ENCODE data around the gene PSMA4. TPM values are rescaled to one million over a fixed set of nuclear protein-coding genes. Genes with fewer than 3 reads are reported as not detected.

The PSMA4 gene
- total RNA-seq, result 112 TPM
- long read RNA-seq, full-length matches to known transcripts, result 53 of 62 reads
- long read RNA-seq, partial matches to known transcripts, result 7 of 62 reads
- long read RNA-seq, other reads (novel, unspliced or antisense), result 2 of 62 reads

- Histone ChIP-seq H3K27ac (peak within 1 kb of the TSS; percentile 94), H3K27me3 (no peaks in the 10 kb centered on the region), H3K9me3 (no peaks in the 10 kb centered on the region), H3K36me3 (peaks cover 23% of the 10 kb centered on the region), H3K4me3 (peak within 1 kb of the TSS; percentile 82), H3K4me1 (peaks cover 24% of the 10 kb centered on the region)
- ATAC-seq (peak; percentile 93), DNase-seq (peak; percentile 96)
- peak; percentile 33 for TF ChIP-seq CTCF (IDR thresholded peaks at IDR 0.05)
- intact Hi-C loops (cut with DNase I), result no loop called here
Observed at GRCh38 chr15:78540141-78540870, at the start of gene PSMA4. Gene PSMA4 (plus strand): TSS chr15:78540444. CDS start chr15:78541928, 1,484 bp downstream.

GRCh38 chr15:78492872-78493271, 47.4 kb upstream of the PSMA4 start:
- Histone ChIP-seq H3K4me3 (no peak overlapping the region), H3K27ac (no peak overlapping the region), H3K27me3 (no peaks in the 10 kb centered on the region), H3K4me1 (no peaks in the 10 kb centered on the region), H3K9me3 (no peaks in the 10 kb centered on the region), H3K36me3 (peaks cover 96% of the 10 kb centered on the region)
- intact Hi-C loops (cut with DNase I), result no loop called here
- DNase-seq (no peak), ATAC-seq (no peak)
- no peak for TF ChIP-seq CTCF (IDR thresholded peaks at IDR 0.05)

GRCh38 chr15:78501857-78502256, 38.4 kb upstream of the PSMA4 start:
- intact Hi-C loops (cut with DNase I), result no loop called here
- peaks cover 33% of the 10 kb centered on the region for H3K36me3 ChIP-seq
- ATAC-seq, result no peak
- no peaks in the 10 kb centered on the region for H3K4me1 ChIP-seq
- no peaks in the 10 kb centered on the region for H3K9me3 ChIP-seq
- no peak for DNase-seq
- H3K4me3 ChIP-seq, result no peak overlapping the region
- no peaks in the 10 kb centered on the region for H3K27me3 ChIP-seq
- no peak overlapping the region for H3K27ac ChIP-seq
- TF ChIP-seq CTCF (IDR thresholded peaks at IDR 0.05), result no peak

- no peak for ATAC-seq
- H3K27ac ChIP-seq, result no peak overlapping the region
- no peak overlapping the region for H3K4me3 ChIP-seq
- DNase-seq, result no peak
- TF ChIP-seq CTCF (IDR thresholded peaks at IDR 0.05), result no peak
- H3K9me3 ChIP-seq, result no peaks in the 10 kb centered on the region
- H3K4me1 ChIP-seq, result no peaks in the 10 kb centered on the region
- peaks cover 26% of the 10 kb centered on the region for H3K36me3 ChIP-seq
- intact Hi-C loops (cut with DNase I), result no loop called here
- H3K27me3 ChIP-seq, result no peaks in the 10 kb centered on the region
Observed at GRCh38 chr15:78502641-78503040, 37.6 kb upstream of the PSMA4 start.

- Histone ChIP-seq H3K4me3 (peak within 1 kb of the TSS; percentile 86), H3K36me3 (no peaks in the 10 kb centered on the region)
- intact Hi-C loops (cut with DNase I), result no loop called here
Observed at GRCh38 chr15:78506971-78507830, 33.0 kb upstream of the PSMA4 start, which contains the start of gene HYKK. Gene HYKK (plus strand): TSS chr15:78507577. CDS start chr15:78513089, 5,512 bp downstream.

More at GRCh38 chr15:78506971-78507830, 33.0 kb upstream of the PSMA4 start, which contains the start of gene HYKK:
- peak; percentile 98 for ATAC-seq
- Histone ChIP-seq H3K27me3 (no peaks in the 10 kb centered on the region), H3K27ac (peak within 1 kb of the TSS; percentile 65), H3K9me3 (no peaks in the 10 kb centered on the region), H3K4me1 (peaks cover 5% of the 10 kb centered on the region)
- peak; percentile 94 for DNase-seq
- peak; percentile 9 for TF ChIP-seq CTCF (IDR thresholded peaks at IDR 0.05)
